Urinary bladder (tissue), 4 donors: Measurements from ENCODE around the gene RBSN. TPM values are rescaled to one million over a fixed set of nuclear protein-coding genes. Genes with fewer than 3 reads are reported as not detected.
A peak's percentile ranks its signal among the peaks of the same experiment; 100 is the strongest.

Experiments used
- DNase-seq: peaks from one replicate; pipeline ENCODE4 v3.0.0-alpha.2; 2015; ENCODE audit errors: extremely low spot score
- H3K27ac ChIP-seq: one replicate; pipeline ENCODE4 v1.5.1; 2013; ENCODE audit warnings: low read depth, mild to moderate bottlenecking, moderate library complexity
- H3K36me3 ChIP-seq: one replicate; pipeline ENCODE4 v1.6.1; 2013; ENCODE audit warnings: mild to moderate bottlenecking, moderate library complexity; ENCODE audit not compliant: insufficient read depth
- H3K4me1 ChIP-seq: one replicate; pipeline ENCODE4 v1.6.1; 2013; ENCODE audit warnings: mild to moderate bottlenecking, moderate library complexity; ENCODE audit not compliant: insufficient read depth
- H3K4me3 ChIP-seq: one replicate; pipeline ENCODE4 v1.5.1; 2013; ENCODE audit warnings: low read depth, low read length
- WGBS: extraction: QIAGEN DNeasy Blood & Tissue Kit; methylation state at CpG from one replicate; pipeline ENCODE4 v1.1.7; 2013; 5-methylcytosine and 5-hydroxymethylcytosine counted together
- polyA plus RNA-seq: library from polyadenylated mRNA; stranded (reverse); fragments of 200-250 nt; gene quantifications from one replicate; pipeline ENCODE4 v1.2.3, GENCODE V29; 2013
- total RNA-seq: library from RNA; depleted of rRNA; stranded (reverse); fragments of >200 nt; gene quantifications from one replicate; pipeline ENCODE4 v1.2.3, GENCODE V29; 2014
- donor health status: healthy with polysubstance abuse.
- donor health status: healthy.

The RBSN gene
- total and polyA plus RNA-seq, 2 donors = 16.2 to 34.5 TPM

GRCh38 chr3:15063656-15064286 is 35.2 kb downstream of the RBSN start:
- WGBS = 88% methylated on average over 13 of the region's 13 CpGs
- DNase-seq = no peak
- Histone ChIP-seq H3K4me1 (peaks cover 2% of the 10 kb centered on the region), H3K27ac (no peak overlapping the region), H3K4me3 (peak overlapping the region; percentile 80), H3K36me3 (no peaks in the 10 kb centered on the region)

GRCh38 chr3:15063238-15063637 is 35.7 kb downstream of the RBSN start:
- DNase-seq = no peak
- Histone ChIP-seq H3K36me3 (no peaks in the 10 kb centered on the region), H3K4me3 (no peak overlapping the region), H3K27ac (no peak overlapping the region), H3K4me1 (peaks cover 2% of the 10 kb centered on the region)
- 88% methylated on average over 4 of the region's 4 CpGs for WGBS

GRCh38 chr3:15060029-15060428 is 38.9 kb downstream of the RBSN start:
- WGBS = 91% methylated on average over 3 of the region's 3 CpGs
- no peak overlapping the region for H3K27ac ChIP-seq
- DNase-seq = no peak
- H3K4me1 ChIP-seq = peaks cover 2% of the 10 kb centered on the region
- no peak overlapping the region for H3K4me3 ChIP-seq
- H3K36me3 ChIP-seq = no peaks in the 10 kb centered on the region

- no peaks in the 10 kb centered on the region for H3K36me3 ChIP-seq
- no peak for DNase-seq
- WGBS = 94% methylated on average over 19 of the region's 19 CpGs
Measured at GRCh38 chr3:15056676-15057404, 42.1 kb downstream of the RBSN start.

GRCh38 chr3:15055019-15055557 is 43.9 kb downstream of the RBSN start:
- DNase-seq = no peak
- Histone ChIP-seq H3K36me3 (no peaks in the 10 kb centered on the region), H3K27ac (no peak overlapping the region), H3K4me1 (no peaks in the 10 kb centered on the region), H3K4me3 (no peak overlapping the region)
- 95% methylated on average over 8 of the region's 8 CpGs for WGBS

More at GRCh38 chr3:15056676-15057404, 42.1 kb downstream of the RBSN start:
- Histone ChIP-seq H3K27ac (no peak overlapping the region), H3K4me1 (no peaks in the 10 kb centered on the region), H3K4me3 (no peak overlapping the region)

- DNase-seq = no peak
- no peak overlapping the region for H3K4me3 ChIP-seq
- no peaks in the 10 kb centered on the region for H3K4me1 ChIP-seq
- WGBS = 98% methylated on average over 4 of the region's 4 CpGs
- H3K36me3 ChIP-seq = no peaks in the 10 kb centered on the region
- H3K27ac ChIP-seq = no peak overlapping the region
Measured at GRCh38 chr3:15053541-15053940, 45.4 kb downstream of the RBSN start.

GRCh38 chr3:15052335-15053242 is 46.4 kb downstream of the RBSN start:
- WGBS = 95% methylated on average over 14 of the region's 14 CpGs
- Histone ChIP-seq H3K36me3 (no peaks in the 10 kb centered on the region), H3K4me1 (no peaks in the 10 kb centered on the region), H3K27ac (no peak overlapping the region), H3K4me3 (no peak overlapping the region)
- DNase-seq = no peak

- Histone ChIP-seq H3K4me3 (no peak overlapping the region), H3K36me3 (no peaks in the 10 kb centered on the region), H3K4me1 (no peaks in the 10 kb centered on the region), H3K27ac (no peak overlapping the region)
- WGBS = 77% methylated on average over 1 of the region's 1 CpG
- no peak for DNase-seq
Measured at GRCh38 chr3:15051531-15051930, 47.4 kb downstream of the RBSN start.

- no peak for DNase-seq
Measured at GRCh38 chr3:15050405-15051092, 48.4 kb downstream of the RBSN start.

GRCh38 chr3:15049584-15049983 is 49.4 kb downstream of the RBSN start:
- 85% methylated on average over 2 of the region's 2 CpGs for WGBS
- H3K36me3 ChIP-seq = no peaks in the 10 kb centered on the region

More at GRCh38 chr3:15050405-15051092, 48.4 kb downstream of the RBSN start:
- no peak overlapping the region for H3K27ac ChIP-seq
- no peaks in the 10 kb centered on the region for H3K4me1 ChIP-seq
- no peak overlapping the region for H3K4me3 ChIP-seq
- 89% methylated on average over 3 of the region's 3 CpGs for WGBS
- H3K36me3 ChIP-seq = no peaks in the 10 kb centered on the region

GRCh38 chr3:15045667-15046066 is 53.3 kb downstream of the RBSN start:
- Histone ChIP-seq H3K36me3 (no peaks in the 10 kb centered on the region), H3K4me3 (no peak overlapping the region), H3K27ac (no peak overlapping the region), H3K4me1 (no peaks in the 10 kb centered on the region)
- 57% methylated on average over 1 of the region's 1 CpG for WGBS
- no peak for DNase-seq

More at GRCh38 chr3:15049584-15049983, 49.4 kb downstream of the RBSN start:
- Histone ChIP-seq H3K4me3 (no peak overlapping the region), H3K4me1 (no peaks in the 10 kb centered on the region), H3K27ac (no peak overlapping the region)
- no peak for DNase-seq

GRCh38 chr3:15044326-15044725 is 54.6 kb downstream of the RBSN start:
- H3K27ac ChIP-seq = no peak overlapping the region
- no peak for DNase-seq
- no peak overlapping the region for H3K4me3 ChIP-seq
- no peaks in the 10 kb centered on the region for H3K36me3 ChIP-seq
- H3K4me1 ChIP-seq = no peaks in the 10 kb centered on the region
- 65% methylated on average over 7 of the region's 7 CpGs for WGBS
